Karpas-422 (cell line): Measurements from ENCODE around the gene DPP6. TPM values are rescaled to one million over a fixed set of nuclear protein-coding genes. Genes with fewer than 3 reads are reported as not detected.

Experiments used
- DNase-seq: peaks from one replicate; pipeline ENCODE4 v3.0.0-alpha.2; 2015
- H2AFZ ChIP-seq: fragments of 200-600 bp; sonication (generic); 2 replicates; pipeline ENCODE4 v1.6.1; 2014; ENCODE audit warnings: antibody characterized with exemption, low read length, mixed read lengths
- H3K27ac ChIP-seq: fragments of 200-600 bp; sonication (generic); 2 replicates; pipeline ENCODE4 v1.5.1; 2014; ENCODE audit warnings: mild to moderate bottlenecking, low read length, moderate library complexity
- H3K27me3 ChIP-seq: fragments of 200-600 bp; sonication (generic); 2 replicates; pipeline ENCODE4 v1.6.1; 2014; ENCODE audit warnings: low read length, mixed read lengths
- H3K36me3 ChIP-seq: fragments of 200-600 bp; sonication (generic); 2 replicates; pipeline ENCODE4 v1.6.1; 2014; ENCODE audit warnings: low read length, mixed read lengths; ENCODE audit not compliant: insufficient read depth
- H3K4me1 ChIP-seq: fragments of 200-600 bp; sonication (generic); 2 replicates; pipeline ENCODE4 v1.6.1; 2014; ENCODE audit warnings: mild to moderate bottlenecking, low read length, mixed read lengths
- H3K4me2 ChIP-seq: fragments of 200-600 bp; sonication (generic); 2 replicates; pipeline ENCODE4 v1.6.1; 2014; ENCODE audit warnings: low read length, low read depth, mild to moderate bottlenecking; ENCODE audit not compliant: poor library complexity, severe bottlenecking
- H3K4me3 ChIP-seq: fragments of 200-600 bp; sonication (generic); 2 replicates; pipeline ENCODE4 v1.5.1; 2014; ENCODE audit warnings: mild to moderate bottlenecking, antibody characterized with exemption, low read length, mixed read lengths
- H3K79me2 ChIP-seq: fragments of 200-600 bp; sonication (generic); 2 replicates; pipeline ENCODE4 v1.6.1; 2014; ENCODE audit warnings: mild to moderate bottlenecking, low read length, mixed read lengths
- H3K9ac ChIP-seq: fragments of 200-600 bp; sonication (generic); 2 replicates; pipeline ENCODE4 v1.6.0; 2014; ENCODE audit warnings: low read length
- H3K9me2 ChIP-seq: fragments of 200-600 bp; sonication (generic), shearing (Covaris generic); replicated peaks from 2 replicates; pipeline ENCODE4 v1.6.0; 2014; ENCODE audit warnings: mild to moderate bottlenecking, low read length, moderate library complexity; ENCODE audit not compliant: insufficient read depth
- H3K9me3 ChIP-seq: fragments of 300-700, 200-600 bp; sonication (generic); 2 replicates; pipeline ENCODE4 v1.6.1; 2014; ENCODE audit warnings: low read length, mixed read lengths
- H4K20me1 ChIP-seq: fragments of 200-600 bp; sonication (generic); 2 replicates; pipeline ENCODE4 v1.6.1; 2014; ENCODE audit warnings: mild to moderate bottlenecking, antibody characterized with exemption, low read length, low read depth; ENCODE audit not compliant: insufficient read depth
- total RNA-seq: library from RNA; depleted of rRNA; stranded (reverse); fragments of >200 nt; shearing (Covaris generic); gene quantifications from 2 replicates; pipeline ENCODE4 v1.2.3, GENCODE V29; 2014; ENCODE audit warnings: low replicate concordance

DPP6 gene
- total RNA-seq, 1 experiment from 2014 or later, result not detected

DNA sequence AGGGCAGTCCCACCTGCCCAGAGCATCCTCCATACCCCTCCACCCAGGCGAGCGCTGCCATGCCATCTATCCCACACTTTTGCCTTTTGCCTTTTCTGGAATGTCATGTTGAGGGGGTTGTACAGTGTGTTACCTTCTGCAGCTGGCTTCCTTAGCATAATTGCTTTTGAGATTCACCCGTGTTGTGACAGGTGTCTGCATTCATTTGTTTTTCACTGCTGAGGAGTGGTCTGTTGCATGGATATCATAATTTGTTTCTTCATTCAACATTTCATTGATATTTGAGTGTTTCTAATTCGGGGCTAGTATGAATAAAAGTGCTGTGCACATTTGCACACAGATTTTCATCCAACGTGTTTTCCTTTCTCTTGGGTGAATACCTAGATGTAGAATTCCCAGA lies 596.8 kb downstream of the DPP6 start:
- Histone ChIP-seq H3K79me2 (no peaks in the 10 kb centered on the region), H3K4me3 (no peak overlapping the region), H3K9ac (no peak overlapping the region), H3K36me3 (no peaks in the 10 kb centered on the region), H4K20me1 (no peaks in the 10 kb centered on the region), H3K4me2 (no peak overlapping the region), H3K9me3 (no peaks in the 10 kb centered on the region), H3K4me1 (no peaks in the 10 kb centered on the region), H3K9me2 (no peaks in the 10 kb centered on the region), H2AFZ (no peak overlapping the region), H3K27ac (no peak overlapping the region), H3K27me3 (no peaks in the 10 kb centered on the region)
- no peak for DNase-seq

DNA sequence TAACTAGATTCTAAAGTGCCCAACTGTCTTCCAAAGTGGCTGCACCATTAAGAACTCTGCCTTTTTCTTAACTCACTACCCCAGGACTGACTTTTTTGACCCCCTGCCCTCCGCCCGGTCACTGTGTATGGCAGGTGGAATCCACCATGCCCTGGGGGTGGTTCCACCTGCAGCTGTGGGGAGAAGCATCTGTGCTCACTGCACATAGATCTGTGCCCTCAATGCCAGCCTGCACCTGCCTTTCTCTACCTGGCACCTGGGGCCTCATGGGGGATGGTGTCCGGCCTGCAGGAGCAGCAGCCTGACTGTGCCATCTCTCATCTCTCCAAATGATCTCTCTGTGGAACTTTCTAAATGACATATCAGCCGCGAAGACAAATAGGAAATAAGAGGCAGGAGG lies 597.2 kb downstream of the DPP6 start:
- DNase-seq, result no peak
- no peaks in the 10 kb centered on the region for H3K9me2 ChIP-seq

DNA sequence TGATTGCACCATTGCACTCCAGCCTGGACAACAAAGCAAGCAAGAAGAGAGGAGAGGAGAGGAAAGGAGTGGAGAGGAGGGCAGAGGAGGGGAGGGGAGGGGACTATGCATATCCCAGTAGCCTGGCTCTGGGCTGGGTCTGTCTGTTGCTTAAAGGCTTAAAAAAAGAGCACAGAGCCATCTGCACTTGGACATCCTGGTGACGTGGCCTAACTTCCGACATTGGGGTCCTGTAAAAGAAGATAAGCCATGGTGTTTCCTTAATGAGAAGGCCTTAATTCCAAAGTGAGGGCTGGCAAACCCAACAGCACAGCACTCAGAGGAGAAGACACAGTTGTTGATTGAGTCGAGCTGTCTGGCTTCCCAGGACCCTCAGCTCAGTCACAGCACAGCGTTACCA lies 598.1 kb downstream of the DPP6 start:
- Histone ChIP-seq H3K27me3 (no peaks in the 10 kb centered on the region), H3K27ac (no peak overlapping the region), H3K9me2 (no peaks in the 10 kb centered on the region), H4K20me1 (no peaks in the 10 kb centered on the region), H3K4me3 (no peak overlapping the region), H3K9ac (no peak overlapping the region), H3K4me2 (no peak overlapping the region), H3K79me2 (no peaks in the 10 kb centered on the region), H3K9me3 (no peaks in the 10 kb centered on the region), H3K36me3 (no peaks in the 10 kb centered on the region), H2AFZ (no peak overlapping the region), H3K4me1 (no peaks in the 10 kb centered on the region)
- no peak for DNase-seq

More for the DNA sequence above, 597.2 kb downstream of the DPP6 start:
- Histone ChIP-seq H3K4me3 (no peak overlapping the region), H3K4me2 (no peak overlapping the region), H3K9ac (no peak overlapping the region), H3K27me3 (no peaks in the 10 kb centered on the region), H3K79me2 (no peaks in the 10 kb centered on the region), H3K9me3 (no peaks in the 10 kb centered on the region), H2AFZ (no peak overlapping the region), H3K27ac (no peak overlapping the region), H3K4me1 (no peaks in the 10 kb centered on the region), H4K20me1 (no peaks in the 10 kb centered on the region), H3K36me3 (no peaks in the 10 kb centered on the region)

DNA sequence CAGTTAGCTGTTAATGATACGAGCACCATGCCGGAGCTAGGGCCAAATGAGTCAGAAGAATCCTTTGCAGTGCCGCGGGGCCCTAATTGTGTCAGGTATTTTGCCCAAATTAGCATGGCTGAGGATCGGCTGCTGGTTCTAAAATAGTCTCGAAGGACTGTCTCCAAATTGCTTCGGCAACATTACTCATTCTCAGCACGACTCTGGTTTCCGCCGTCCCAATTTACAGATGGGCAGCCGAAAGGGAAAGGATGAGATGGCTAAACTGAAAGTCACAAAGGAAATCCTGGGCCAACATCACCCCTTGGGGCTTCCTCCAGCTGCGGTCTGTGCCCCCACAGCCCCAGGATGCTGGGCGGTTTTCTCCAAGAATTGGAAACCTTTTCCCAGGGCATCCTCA lies 599.3 kb downstream of the DPP6 start:
- H3K4me3 ChIP-seq, result no peak overlapping the region
- H3K27me3 ChIP-seq, result no peaks in the 10 kb centered on the region

DNA sequence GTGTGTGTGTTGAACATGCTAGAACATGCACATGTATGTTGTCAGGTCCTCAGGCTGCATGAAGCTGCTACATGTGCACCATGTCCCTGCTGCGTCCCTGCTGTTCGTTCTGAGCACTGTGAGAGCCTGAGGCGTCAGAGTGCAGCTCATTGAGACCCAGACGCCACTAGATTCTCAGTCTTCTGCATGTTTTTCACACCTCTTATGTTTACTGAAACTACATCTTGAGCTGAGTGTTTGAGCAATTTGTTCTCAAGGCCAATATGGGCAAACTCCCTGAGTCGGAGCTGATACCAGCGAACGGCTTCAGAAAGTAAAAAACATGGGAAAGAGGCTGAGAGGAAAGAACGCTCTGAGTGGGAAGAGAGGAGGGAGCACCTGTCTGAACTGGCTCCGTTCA lies 600.4 kb downstream of the DPP6 start:
- Histone ChIP-seq H3K27ac (no peak overlapping the region), H3K27me3 (no peaks in the 10 kb centered on the region), H2AFZ (no peak overlapping the region), H3K4me1 (no peaks in the 10 kb centered on the region), H3K79me2 (no peaks in the 10 kb centered on the region), H3K4me3 (no peak overlapping the region), H3K4me2 (no peak overlapping the region), H3K9me2 (no peaks in the 10 kb centered on the region), H3K9ac (no peak overlapping the region), H3K36me3 (no peaks in the 10 kb centered on the region), H3K9me3 (no peaks in the 10 kb centered on the region), H4K20me1 (no peaks in the 10 kb centered on the region)
- no peak for DNase-seq

More for the DNA sequence above, 599.3 kb downstream of the DPP6 start:
- DNase-seq, result no peak
- Histone ChIP-seq H3K79me2 (no peaks in the 10 kb centered on the region), H2AFZ (no peak overlapping the region), H3K27ac (no peak overlapping the region), H3K9me2 (no peaks in the 10 kb centered on the region), H3K36me3 (no peaks in the 10 kb centered on the region), H3K4me2 (no peak overlapping the region), H3K9me3 (no peaks in the 10 kb centered on the region), H3K9ac (no peak overlapping the region), H4K20me1 (no peaks in the 10 kb centered on the region), H3K4me1 (no peaks in the 10 kb centered on the region)

DNA sequence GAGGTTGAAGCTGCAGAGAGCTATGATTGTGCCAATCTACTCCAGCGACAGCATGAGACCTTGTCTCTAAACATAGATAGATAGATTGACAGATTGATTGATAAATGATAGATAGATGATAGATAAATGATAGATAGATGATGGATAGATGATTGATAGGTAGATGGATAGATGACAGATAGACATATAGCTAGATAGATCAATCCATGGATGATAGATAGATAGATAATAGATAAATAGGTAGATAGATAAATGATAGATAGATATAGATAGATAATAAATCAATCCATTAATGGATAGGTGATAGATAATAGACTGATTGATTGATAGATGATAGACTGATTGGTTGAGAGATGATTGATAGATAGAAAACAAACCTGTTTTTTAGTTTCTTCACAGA lies 601.1 kb downstream of the DPP6 start:
- Histone ChIP-seq H3K4me2 (no peak overlapping the region), H3K27me3 (no peaks in the 10 kb centered on the region), H3K9me2 (no peaks in the 10 kb centered on the region), H2AFZ (no peak overlapping the region), H3K9ac (no peak overlapping the region), H3K27ac (no peak overlapping the region), H3K4me3 (no peak overlapping the region), H3K9me3 (no peaks in the 10 kb centered on the region), H3K79me2 (no peaks in the 10 kb centered on the region), H3K36me3 (no peaks in the 10 kb centered on the region), H4K20me1 (no peaks in the 10 kb centered on the region), H3K4me1 (no peaks in the 10 kb centered on the region)
- no peak for DNase-seq

DNA sequence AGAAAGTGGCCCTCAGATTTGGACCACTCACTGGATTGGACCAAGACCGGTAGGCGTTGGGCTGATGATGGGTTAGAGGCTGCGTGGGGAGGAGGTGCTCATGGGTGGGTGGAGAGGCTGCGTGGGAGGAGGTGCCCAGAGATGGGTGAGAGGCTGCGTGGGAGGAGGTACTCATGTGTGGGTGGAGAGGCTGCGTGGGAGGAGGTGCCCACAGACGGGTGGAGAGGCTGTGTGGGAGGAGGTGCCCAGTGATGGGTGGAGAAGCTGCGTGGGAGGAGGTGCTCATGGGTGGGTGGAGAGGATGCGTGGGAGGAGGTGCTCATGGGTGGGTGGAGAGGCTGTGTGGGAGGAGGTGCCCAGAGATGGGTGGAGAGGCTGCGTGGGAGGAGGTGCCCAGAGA lies 604.4 kb downstream of the DPP6 start:
- Histone ChIP-seq H3K79me2 (no peaks in the 10 kb centered on the region), H3K9ac (no peak overlapping the region), H3K9me3 (no peaks in the 10 kb centered on the region), H3K27ac (no peak overlapping the region), H3K4me3 (no peak overlapping the region), H3K4me1 (no peaks in the 10 kb centered on the region), H4K20me1 (no peaks in the 10 kb centered on the region), H3K4me2 (no peak overlapping the region), H3K36me3 (no peaks in the 10 kb centered on the region), H3K9me2 (no peaks in the 10 kb centered on the region), H3K27me3 (no peaks in the 10 kb centered on the region), H2AFZ (no peak overlapping the region)
- no peak for DNase-seq

DNA sequence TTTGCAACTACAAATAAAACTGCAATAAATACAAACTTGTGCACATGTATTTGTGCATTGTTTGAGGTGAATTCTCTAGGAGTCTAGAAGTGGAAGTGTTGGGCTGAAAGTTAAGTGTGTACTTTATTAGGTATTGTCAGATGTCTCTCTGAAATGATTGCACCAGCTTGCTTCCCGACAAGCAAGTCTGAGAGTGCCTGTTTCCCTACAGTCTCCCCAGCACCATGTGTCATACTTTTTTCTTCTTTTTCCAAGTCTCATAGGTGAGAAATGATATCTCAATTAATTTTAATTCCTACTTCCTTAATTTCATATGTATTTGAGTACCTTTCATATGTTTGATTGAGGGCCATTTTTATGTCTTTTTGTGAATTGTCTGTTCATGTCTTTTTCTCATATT lies 614.6 kb downstream of the DPP6 start:
- Histone ChIP-seq H3K27me3 (no peaks in the 10 kb centered on the region), H3K9ac (no peak overlapping the region), H3K4me2 (no peak overlapping the region), H2AFZ (no peak overlapping the region), H4K20me1 (no peaks in the 10 kb centered on the region), H3K27ac (no peak overlapping the region), H3K36me3 (no peaks in the 10 kb centered on the region), H3K9me3 (0 out of 2 replicates have a peak, but pooled peaks cover 2% of the 10 kb centered on the region), H3K9me2 (no peaks in the 10 kb centered on the region), H3K4me1 (no peaks in the 10 kb centered on the region), H3K79me2 (no peaks in the 10 kb centered on the region), H3K4me3 (no peak overlapping the region)
- DNase-seq, result no peak
